Measurements from ENCODE around the gene GRIK3.

Gene GRIK3

GRCh38 chr1:37041483-37041882, 7.2 kb upstream of the GRIK3 start:
- no peak overlapping the region for H3K4me2 ChIP-seq (ENCODE audit: low read length)
- no peaks in the 10 kb centered on the region for H3K9me3 ChIP-seq (ENCODE audit: insufficient read depth, low read length)
- TF ChIP-seq CTCF (IDR thresholded peaks at IDR 0.05; ENCODE audit: low read depth, low read length) (no peak), EZH2phosphoT487 (IDR thresholded peaks at IDR 0.05; ENCODE audit: low read depth) (no peak)
- no peak overlapping the region for H3K9ac ChIP-seq (ENCODE audit: low read length)
- H3K27ac ChIP-seq (ENCODE audit: low read length): no peak overlapping the region
- H2AFZ ChIP-seq (ENCODE audit: low read depth, low read length): no peak overlapping the region
- H3K4me3 ChIP-seq (ENCODE audit: low read length): no peak overlapping the region
- no peaks in the 10 kb centered on the region for H4K20me1 ChIP-seq (ENCODE audit: insufficient read depth, low read length)
- no peaks in the 10 kb centered on the region for H3K27me3 ChIP-seq (ENCODE audit: low read depth, low read length)
- H3K36me3 ChIP-seq (replicated peaks; ENCODE audit: low read depth, low read length): no peaks in the 10 kb centered on the region
- no peaks in the 10 kb centered on the region for H3K79me2 ChIP-seq (ENCODE audit: low read length)
- peaks cover 5% of the 10 kb centered on the region for H3K4me1 ChIP-seq (ENCODE audit: low read length)

GRCh38 chr1:37040773-37041172, 6.5 kb upstream of the GRIK3 start:
- Histone ChIP-seq H3K4me2 (ENCODE audit: low read length) (no peak overlapping the region), H3K4me3 (ENCODE audit: low read length) (no peak overlapping the region), H4K20me1 (ENCODE audit: insufficient read depth, low read length) (no peaks in the 10 kb centered on the region), H3K79me2 (ENCODE audit: low read length) (no peaks in the 10 kb centered on the region), H3K4me1 (ENCODE audit: low read length) (peaks cover 10% of the 10 kb centered on the region), H3K27ac (ENCODE audit: low read length) (no peak overlapping the region), H3K9ac (ENCODE audit: low read length) (no peak overlapping the region), H2AFZ (ENCODE audit: low read depth, low read length) (no peak overlapping the region), H3K36me3 (replicated peaks; ENCODE audit: low read depth, low read length) (no peaks in the 10 kb centered on the region), H3K27me3 (ENCODE audit: low read depth, low read length) (no peaks in the 10 kb centered on the region), H3K9me3 (ENCODE audit: insufficient read depth, low read length) (no peaks in the 10 kb centered on the region)
- TF ChIP-seq EZH2phosphoT487 (IDR thresholded peaks at IDR 0.05; ENCODE audit: low read depth) (no peak), CTCF (IDR thresholded peaks at IDR 0.05; ENCODE audit: low read depth, low read length) (no peak)

GRCh38 chr1:37040261-37040660, 5.9 kb upstream of the GRIK3 start:
- no peak overlapping the region for H2AFZ ChIP-seq (ENCODE audit: low read depth, low read length)
- no peak overlapping the region for H3K4me3 ChIP-seq (ENCODE audit: low read length)
- no peaks in the 10 kb centered on the region for H3K36me3 ChIP-seq (replicated peaks; ENCODE audit: low read depth, low read length)

More at GRCh38 chr1:37040261-37040660, 5.9 kb upstream of the GRIK3 start:
- Histone ChIP-seq H3K4me2 (ENCODE audit: low read length) (no peak overlapping the region), H3K27me3 (ENCODE audit: low read depth, low read length) (no peaks in the 10 kb centered on the region), H3K27ac (ENCODE audit: low read length) (no peak overlapping the region), H3K79me2 (ENCODE audit: low read length) (no peaks in the 10 kb centered on the region), H3K4me1 (ENCODE audit: low read length) (peaks cover 16% of the 10 kb centered on the region), H3K9ac (ENCODE audit: low read length) (no peak overlapping the region), H4K20me1 (ENCODE audit: insufficient read depth, low read length) (no peaks in the 10 kb centered on the region), H3K9me3 (ENCODE audit: insufficient read depth, low read length) (no peaks in the 10 kb centered on the region)
- no peak for TF ChIP-seq EZH2phosphoT487 (IDR thresholded peaks at IDR 0.05; ENCODE audit: low read depth)
- TF ChIP-seq CTCF (IDR thresholded peaks at IDR 0.05; ENCODE audit: low read depth, low read length): no peak
